Thyroid gland (tissue), 4 donors: ENCODE measurements around the gene RNF11. TPM values are rescaled to one million over a fixed set of nuclear protein-coding genes. Genes with fewer than 3 reads are reported as not detected.

ENCODE experiments used
- DNase-seq, 2 donors: peaks; one replicate each; pipeline ENCODE4 v3.0.0-alpha.2; 2019
- H3K27ac ChIP-seq, 3 donors: fragments of 200-600 bp; sonication (generic); 1 replicate in 2 of 3; 2 replicates in 1 of 3; pipeline ENCODE4 v1.5.1; 2016 to 2019; ENCODE audit warnings: mild to moderate bottlenecking in 1 of 3, moderate library complexity in 1 of 3
- H3K27me3 ChIP-seq: fragments of 200-600 bp; sonication (generic); one replicate; pipeline ENCODE4 v1.5.1; 2019
- H3K36me3 ChIP-seq, 2 donors: fragments of 200-600 bp; sonication (generic); one replicate each; pipeline ENCODE4 v1.5.1; 2016 to 2019
- H3K4me1 ChIP-seq, 2 donors: fragments of 200-600 bp; sonication (generic); one replicate each; pipeline ENCODE4 v1.5.1; 2017 to 2019
- H3K4me3 ChIP-seq, 3 donors: fragments of 200-600 bp; sonication (generic); replicated peaks in 1 of 3; 1 replicate in 2 of 3; 2 replicates in 1 of 3; pipeline ENCODE4 v1.5.1; 2016; ENCODE audit warnings: mild to moderate bottlenecking in 1 of 3
- H3K9me3 ChIP-seq: fragments of 200-600 bp; sonication (generic); one replicate; pipeline ENCODE4 v1.5.1; 2017
- POLR2A ChIP-seq, 2 donors: fragments of 450-650 bp; IDR thresholded peaks; one replicate each; pipeline ENCODE4 v1.6.1; 2017; ENCODE audit warnings: antibody characterized with exemption in 2 of 2, mild to moderate bottlenecking in 2 of 2, moderate library complexity in 1 of 2
- WGBS, 2 donors: methylation state at CpG; one replicate each; pipeline ENCODE4 v1.1.5; 2017; 5-methylcytosine and 5-hydroxymethylcytosine counted together
- intact Hi-C: fragments of 100-400 bp; cut with DNase I; formaldehyde crosslinking; loops from one replicate; pipeline ENCODE4 v1.15.1; 2023
- total RNA-seq, 4 donors: library from RNA; depleted of rRNA; stranded (reverse); fragments of >200 nt; gene quantifications; one replicate each; pipeline ENCODE4 v1.2.3, GENCODE V29; 2016
- TF ChIP-seq, protein P1 (sequence below), 6 experiments: fragments of 200-600 bp in 3 of 6; fragments of 450-650 bp in 3 of 6; sonication (generic) in 3 of 6; IDR thresholded peaks; one replicate each; pipeline ENCODE4 v1.5.1; 2016 to 2019; ENCODE audit warnings: antibody characterized with exemption in 6 of 6, mild to moderate bottlenecking in 2 of 6, inconsistent platforms in 1 of 6, moderate library complexity in 1 of 6

Gene RNF11
- total RNA-seq, 4 donors from 2014 or later = 113 to 134 (median 115) TPM

DNA sequence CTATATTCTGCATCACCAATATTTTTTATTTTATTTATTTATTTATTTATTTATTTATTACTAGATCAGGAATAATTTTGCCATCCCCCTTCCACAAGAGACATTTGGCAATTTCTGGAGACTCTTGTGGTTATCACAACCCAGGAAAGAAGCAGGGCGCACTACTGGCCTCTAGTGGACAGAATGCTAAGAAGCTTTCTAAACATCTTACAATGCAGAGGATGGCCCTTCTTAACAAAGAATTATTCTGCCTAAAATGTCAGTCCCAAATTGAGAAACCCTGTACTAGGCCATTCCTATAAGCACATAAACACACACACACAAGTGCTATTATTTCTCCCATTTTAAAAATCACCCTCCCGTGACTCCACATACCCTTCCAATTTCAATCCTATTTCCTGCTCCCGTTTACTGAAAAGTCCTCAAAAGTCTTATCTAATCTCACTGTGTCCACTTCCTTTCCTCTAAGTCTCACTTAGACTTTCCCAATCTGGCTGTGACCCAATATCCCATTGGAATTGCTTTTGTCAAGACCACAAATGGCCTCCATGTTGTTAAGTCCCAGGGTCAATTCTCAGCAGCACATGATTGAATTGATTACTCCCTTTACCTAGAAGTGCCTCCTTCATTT is 43.7 kb upstream of the RNF11 start:
- Histone ChIP-seq H3K9me3 (no peaks in the 10 kb centered on the region), H3K27me3 (no peaks in the 10 kb centered on the region), H3K27ac (no peak overlapping the region), H3K4me1 (no peaks in the 10 kb centered on the region), H3K36me3 (no peaks in the 10 kb centered on the region), H3K4me3 (no peak overlapping the region)
- intact Hi-C loops = loop anchor here (5.0 to 10.0 kb wide), 2 partner anchors 105 to 418 kb away; no protein-coding TSS in a partner anchor
- TF ChIP-seq POLR2A (IDR thresholded peaks at IDR 0.05) = no peak
- TF ChIP-seq, protein P1, sequence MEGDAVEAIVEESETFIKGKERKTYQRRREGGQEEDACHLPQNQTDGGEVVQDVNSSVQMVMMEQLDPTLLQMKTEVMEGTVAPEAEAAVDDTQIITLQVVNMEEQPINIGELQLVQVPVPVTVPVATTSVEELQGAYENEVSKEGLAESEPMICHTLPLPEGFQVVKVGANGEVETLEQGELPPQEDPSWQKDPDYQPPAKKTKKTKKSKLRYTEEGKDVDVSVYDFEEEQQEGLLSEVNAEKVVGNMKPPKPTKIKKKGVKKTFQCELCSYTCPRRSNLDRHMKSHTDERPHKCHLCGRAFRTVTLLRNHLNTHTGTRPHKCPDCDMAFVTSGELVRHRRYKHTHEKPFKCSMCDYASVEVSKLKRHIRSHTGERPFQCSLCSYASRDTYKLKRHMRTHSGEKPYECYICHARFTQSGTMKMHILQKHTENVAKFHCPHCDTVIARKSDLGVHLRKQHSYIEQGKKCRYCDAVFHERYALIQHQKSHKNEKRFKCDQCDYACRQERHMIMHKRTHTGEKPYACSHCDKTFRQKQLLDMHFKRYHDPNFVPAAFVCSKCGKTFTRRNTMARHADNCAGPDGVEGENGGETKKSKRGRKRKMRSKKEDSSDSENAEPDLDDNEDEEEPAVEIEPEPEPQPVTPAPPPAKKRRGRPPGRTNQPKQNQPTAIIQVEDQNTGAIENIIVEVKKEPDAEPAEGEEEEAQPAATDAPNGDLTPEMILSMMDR (IDR thresholded peaks at IDR 0.05) = peak; percentile 48 to 92 (median 64)
- WGBS, 2 donors = 34 to 35% methylated on average over 3 of the region's 3 CpGs
- DNase-seq = peak; percentile 71 to 73

DNA sequence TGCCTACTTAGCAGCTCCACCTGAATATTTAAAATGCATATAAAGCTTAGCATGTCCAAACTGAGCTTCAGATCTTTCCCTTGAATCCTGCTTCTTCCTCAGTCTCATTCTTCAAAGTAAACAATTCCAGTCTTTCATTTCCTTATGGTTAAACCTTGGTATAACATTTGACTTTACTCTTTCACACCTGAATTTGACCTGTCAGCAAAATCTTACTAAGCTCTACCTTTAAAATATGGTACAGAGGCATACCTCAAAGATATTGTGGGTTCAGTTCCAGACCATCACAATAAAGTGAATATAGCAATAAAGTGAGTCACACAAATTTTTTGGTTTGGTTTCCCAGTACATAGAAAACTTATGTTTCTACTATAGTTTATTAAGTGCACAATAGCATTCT is 42.5 kb upstream of the RNF11 start:
- Histone ChIP-seq H3K4me3 (no peak overlapping the region), H3K27ac (no peak overlapping the region), H3K27me3 (no peaks in the 10 kb centered on the region), H3K36me3 (no peaks in the 10 kb centered on the region), H3K9me3 (no peaks in the 10 kb centered on the region), H3K4me1 (no peaks in the 10 kb centered on the region)
- TF ChIP-seq, protein P1 (IDR thresholded peaks at IDR 0.05) = no peak
- TF ChIP-seq POLR2A (IDR thresholded peaks at IDR 0.05) = no peak
- intact Hi-C loops = loop anchor here (5.0 to 10.0 kb wide), 2 partner anchors 104 to 419 kb away; no protein-coding TSS in a partner anchor
- no peak for DNase-seq

DNA sequence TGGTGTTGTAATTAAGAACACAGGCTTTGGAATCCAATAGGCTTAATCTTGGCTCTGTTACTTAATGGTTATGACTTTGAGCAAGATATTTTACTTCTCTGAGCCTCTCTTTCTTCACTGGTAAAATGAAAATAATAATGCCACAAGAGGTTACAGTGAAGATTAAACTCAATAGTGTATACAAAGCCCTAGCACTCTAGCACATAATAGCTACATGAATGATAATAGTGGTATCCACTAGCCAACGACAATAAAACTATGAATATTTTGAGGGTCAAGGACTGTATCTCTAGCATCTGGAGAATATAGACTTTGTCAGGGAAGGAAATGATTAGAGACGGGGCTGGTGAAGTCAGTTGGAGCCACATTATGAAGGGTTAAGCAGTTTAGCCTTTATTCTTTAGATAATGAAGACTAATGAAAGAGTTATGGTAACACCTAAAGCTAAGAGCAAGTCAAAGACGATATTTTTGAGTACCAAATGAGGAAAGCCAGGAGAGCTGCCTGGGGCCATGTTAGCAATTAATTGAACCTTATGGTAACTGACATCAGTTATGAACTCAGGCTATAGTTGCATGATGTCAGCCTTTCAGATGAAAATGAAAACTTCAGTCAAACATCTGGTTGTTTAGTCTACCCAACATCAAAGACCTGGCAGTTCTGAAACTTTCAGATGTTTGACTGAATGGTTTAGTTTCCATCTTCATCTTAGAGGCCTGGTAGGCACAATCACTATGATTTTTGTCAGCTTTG is 32.8 kb upstream of the RNF11 start:
- WGBS, 2 donors = 78 to 80% methylated on average over 3 of the region's 3 CpGs
- Histone ChIP-seq H3K9me3 (no peaks in the 10 kb centered on the region), H3K27me3 (no peaks in the 10 kb centered on the region), H3K4me1 (no peaks in the 10 kb centered on the region), H3K27ac (no peak overlapping the region), H3K36me3 (no peaks in the 10 kb centered on the region), H3K4me3 (no peak overlapping the region)
- no peak for TF ChIP-seq POLR2A (IDR thresholded peaks at IDR 0.05)
- TF ChIP-seq, protein P1 (IDR thresholded peaks at IDR 0.05) = no peak
- intact Hi-C loops = no loop called here
- DNase-seq = no peak

DNA sequence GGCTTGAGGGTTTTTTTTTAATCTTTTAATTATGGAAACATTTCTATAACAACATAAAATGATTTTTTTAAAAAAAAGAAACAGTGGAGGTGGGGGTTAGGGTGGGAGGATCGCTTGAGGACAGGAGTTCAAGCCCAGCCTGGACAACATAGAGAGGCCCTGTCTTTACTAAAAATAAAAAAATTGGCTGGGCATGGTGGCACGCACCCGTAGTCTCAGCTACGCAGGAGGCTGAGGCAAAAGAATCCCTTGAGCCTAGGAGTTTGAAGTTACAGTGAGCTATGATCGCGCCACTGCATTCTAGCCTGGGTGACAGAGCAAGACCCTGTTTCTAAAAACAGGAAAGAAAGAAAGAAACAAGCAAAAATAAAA is 32.2 kb upstream of the RNF11 start:
- no peaks in the 10 kb centered on the region for H3K36me3 ChIP-seq
- no peak for DNase-seq
- H3K27me3 ChIP-seq = no peaks in the 10 kb centered on the region
- no peak for TF ChIP-seq POLR2A (IDR thresholded peaks at IDR 0.05)
- TF ChIP-seq, protein P1 (IDR thresholded peaks at IDR 0.05) = no peak
- no peak overlapping the region for H3K27ac ChIP-seq
- intact Hi-C loops = no loop called here
- 94% methylated on average over 6 of the region's 6 CpGs for WGBS, 2 donors
- no peak overlapping the region for H3K4me3 ChIP-seq
- H3K4me1 ChIP-seq = no peaks in the 10 kb centered on the region
- H3K9me3 ChIP-seq = no peaks in the 10 kb centered on the region

DNA sequence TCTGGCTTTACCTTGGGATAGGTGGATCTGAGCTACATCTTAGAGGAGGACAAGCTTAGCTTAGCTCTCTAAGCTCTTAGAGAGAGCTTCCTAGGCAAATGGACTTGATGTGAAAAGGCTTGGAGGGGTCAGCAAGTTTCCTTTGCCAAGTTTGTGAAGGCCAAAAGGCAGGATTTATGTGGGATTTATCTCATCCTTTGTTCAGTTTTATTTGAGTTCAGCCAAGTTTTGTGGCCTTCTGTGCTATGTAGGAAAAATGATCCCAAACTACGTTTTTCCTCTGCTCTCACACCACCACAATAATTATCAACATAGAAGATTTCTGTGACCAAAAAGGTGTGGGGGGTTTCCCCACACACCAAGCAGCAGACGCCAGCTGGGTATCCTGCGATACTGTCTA is 26.0 kb upstream of the RNF11 start:
- H3K9me3 ChIP-seq = no peaks in the 10 kb centered on the region
- H3K4me1 ChIP-seq = no peaks in the 10 kb centered on the region
- TF ChIP-seq POLR2A (IDR thresholded peaks at IDR 0.05) = no peak
- TF ChIP-seq, protein P1 (IDR thresholded peaks at IDR 0.05) = no peak
- WGBS, 2 donors = 83 to 85% methylated on average over 3 of the region's 3 CpGs
- H3K4me3 ChIP-seq = no peak overlapping the region
- H3K27ac ChIP-seq = no peak overlapping the region
- no peaks in the 10 kb centered on the region for H3K36me3 ChIP-seq
- intact Hi-C loops = no loop called here
- no peaks in the 10 kb centered on the region for H3K27me3 ChIP-seq
- DNase-seq = no peak
